H1 (cell line): ENCODE data around the gene CYLD. TPM values are rescaled to one million over a fixed set of nuclear protein-coding genes. Genes with fewer than 3 reads are reported as not detected.

Experiments
- CTCF ChIA-PET: fragments of 300-600 bp; sonication (Branson Sonifier 250); formaldehyde crosslinking; loops from one replicate; lab custom pipeline; 2021; ENCODE audit not compliant: partially characterized antibody; lab: Charles Lee
- POLR2A ChIA-PET: fragments of 300-600 bp; sonication (Branson Sonifier 250); formaldehyde crosslinking; loops from one replicate; lab custom pipeline; 2021; ENCODE audit warnings: inconsistent platforms; ENCODE audit not compliant: partially characterized antibody; lab: Charles Lee
- DNase-seq, 2 experiments: peaks; one replicate each; pipeline versions ENCODE4 v3.0.0 to v3.0.0-alpha.2; 2010 to 2022; ENCODE audit warnings: low spot score in 2 of 2, low read depth in 1 of 2, mixed read lengths in 1 of 2
- FAIRE-seq: peaks from 2 replicates; lab custom pipeline; 2011; peaks lifted over from hg19 to GRCh38; lab: Jason Lieb, UNC
- H2AFZ ChIP-seq: 2 replicates; pipeline ENCODE4 v1.8.1; 2012; ENCODE audit warnings: low read length, inconsistent platforms
- H2AK5ac ChIP-seq: 2 replicates; pipeline ENCODE4 v1.6.1; 2013; ENCODE audit warnings: low read depth, low read length
- H2BK120ac ChIP-seq: replicated peaks from 2 replicates; pipeline ENCODE3; 2013; ENCODE audit warnings: low read depth, low read length, inconsistent platforms
- H2BK12ac ChIP-seq: 2 replicates; pipeline ENCODE4 v1.6.1; 2013; ENCODE audit warnings: low read depth, low read length
- H2BK15ac ChIP-seq: 2 replicates; pipeline ENCODE4 v1.6.1; 2013; ENCODE audit warnings: low read length
- H2BK20ac ChIP-seq: 2 replicates; pipeline ENCODE4 v1.6.1; 2013; ENCODE audit warnings: low read length
- H2BK5ac ChIP-seq: 2 replicates; pipeline ENCODE4 v1.6.1; 2013; ENCODE audit warnings: low read depth, low read length
- H3K14ac ChIP-seq: 2 replicates; pipeline ENCODE4 v1.6.1; 2013; ENCODE audit warnings: inconsistent platforms; ENCODE audit not compliant: insufficient read length
- H3K18ac ChIP-seq: 2 replicates; pipeline ENCODE4 v1.6.1; 2013; ENCODE audit warnings: low read length; ENCODE audit errors: extremely low read depth
- H3K23ac ChIP-seq: 2 replicates; pipeline ENCODE4 v1.6.1; 2013; ENCODE audit warnings: inconsistent platforms; ENCODE audit not compliant: insufficient read length
- H3K23me2 ChIP-seq: 2 replicates; pipeline ENCODE4 v1.6.1; 2013; ENCODE audit warnings: low read depth, low read length
- H3K27ac ChIP-seq: 2 replicates; pipeline ENCODE4 v1.6.1; 2011; ENCODE audit warnings: low read depth, low read length, inconsistent platforms
- H3K27me3 ChIP-seq, 4 experiments: replicated peaks in 1 of 4; 1 replicate in 1 of 4; 2 replicates in 3 of 4; pipeline versions ENCODE4 v1.6.1 to v1.8.1; 2011 to 2013; ENCODE audit warnings: low read length in 3 of 4, mild to moderate bottlenecking in 3 of 4, inconsistent platforms in 2 of 4, mixed read lengths in 2 of 4, moderate library complexity in 1 of 4; ENCODE audit not compliant: control insufficient read depth in 3 of 4, insufficient read depth in 3 of 4; ENCODE audit errors: extremely low read depth in 1 of 4
- H3K36me3 ChIP-seq, 4 experiments: 2 replicates each; pipeline versions ENCODE4 v1.6.1 to v1.8.1; 2011 to 2013; ENCODE audit warnings: mild to moderate bottlenecking in 4 of 4, low read length in 3 of 4, moderate library complexity in 2 of 4, control low read depth in 1 of 4, inconsistent platforms in 1 of 4; ENCODE audit not compliant: insufficient read depth in 4 of 4, control insufficient read depth in 2 of 4
- H3K4ac ChIP-seq: replicated peaks from 2 replicates; pipeline ENCODE3; 2013; ENCODE audit warnings: low read length, low read depth, mixed read lengths, inconsistent platforms; ENCODE audit not compliant: insufficient read length
- H3K4me1 ChIP-seq, 4 experiments: replicated peaks in 1 of 4; 1 replicate in 1 of 4; 2 replicates in 3 of 4; pipeline versions ENCODE4 v1.6.1 to v1.8.1; 2011 to 2013; ENCODE audit warnings: low read length in 3 of 4, inconsistent platforms in 2 of 4, mixed read lengths in 1 of 4; ENCODE audit not compliant: insufficient read depth in 4 of 4, control insufficient read depth in 3 of 4
- H3K4me2 ChIP-seq, 2 experiments: 2 replicates each; pipeline versions ENCODE4 v1.6.1 to v1.8.1; 2011 to 2013; ENCODE audit warnings: low read depth in 2 of 2, low read length in 2 of 2, control low read depth in 1 of 2, inconsistent platforms in 1 of 2, mild to moderate bottlenecking in 1 of 2; ENCODE audit not compliant: insufficient read depth in 1 of 2
- H3K4me3 ChIP-seq, 4 experiments: fragments of 200-600, 300-600 bp in 1 of 4; sonication (generic), shearing (Covaris generic), sonication (Bioruptor Twin) in 1 of 4; 2 replicates each; pipeline versions ENCODE4 v1.5.1 to v1.8.1; 2011 to 2016; ENCODE audit warnings: low read length in 4 of 4, low read depth in 3 of 4, control low read depth in 2 of 4, inconsistent platforms in 2 of 4, mild to moderate bottlenecking in 2 of 4, mixed read lengths in 1 of 4, moderate library complexity in 1 of 4; ENCODE audit not compliant: insufficient read depth in 2 of 4; ENCODE audit errors: extremely low read depth in 1 of 4
- H3K56ac ChIP-seq: replicated peaks from 2 replicates; pipeline ENCODE3; 2013; ENCODE audit warnings: low read depth, mild to moderate bottlenecking, mixed read lengths, low read length, inconsistent platforms; ENCODE audit not compliant: insufficient read length
- H3K79me1 ChIP-seq: 2 replicates; pipeline ENCODE4 v1.6.1; 2013; ENCODE audit warnings: low read depth, low read length, control low read depth
- H3K79me2 ChIP-seq, 2 experiments: 2 replicates each; pipeline versions ENCODE4 v1.6.1 to v1.8.1; 2012 to 2013; ENCODE audit warnings: low read length in 2 of 2, mild to moderate bottlenecking in 2 of 2, inconsistent platforms in 1 of 2; ENCODE audit not compliant: insufficient read depth in 2 of 2, control insufficient read depth in 1 of 2
- H3K9ac ChIP-seq, 4 experiments: replicated peaks in 1 of 4; 1 replicate in 1 of 4; 2 replicates in 3 of 4; pipeline versions ENCODE4 v1.6.1 to v1.8.1; 2011 to 2013; ENCODE audit warnings: low read depth in 3 of 4, low read length in 3 of 4, control low read depth in 2 of 4, mild to moderate bottlenecking in 2 of 4, moderate library complexity in 2 of 4, inconsistent platforms in 1 of 4; ENCODE audit errors: extremely low read depth in 1 of 4
- H3K9me3 ChIP-seq, 2 experiments: 2 replicates each; pipeline versions ENCODE4 v1.6.1 to v1.8.1; 2012 to 2013; ENCODE audit warnings: mild to moderate bottlenecking in 2 of 2, moderate library complexity in 2 of 2, control low read depth in 1 of 2, inconsistent platforms in 1 of 2, low read depth in 1 of 2, low read length in 1 of 2, mixed read lengths in 1 of 2; ENCODE audit not compliant: insufficient read depth in 2 of 2
- H4K20me1 ChIP-seq, 2 experiments: replicated peaks in 1 of 2; 2 replicates each; pipeline versions ENCODE3 to v1.8.1; 2011 to 2013; ENCODE audit warnings: inconsistent platforms in 2 of 2, low read length in 2 of 2, mild to moderate bottlenecking in 1 of 2; ENCODE audit not compliant: insufficient read depth in 2 of 2, control insufficient read depth in 1 of 2
- H4K5ac ChIP-seq: 2 replicates; pipeline ENCODE4 v1.6.1; 2013; ENCODE audit warnings: low read length, low read depth, mixed read lengths, inconsistent platforms; ENCODE audit not compliant: insufficient read length
- H4K8ac ChIP-seq: 2 replicates; pipeline ENCODE4 v1.8.0; 2013; ENCODE audit warnings: mild to moderate bottlenecking, moderate library complexity, low read length, inconsistent platforms; ENCODE audit not compliant: insufficient read depth; ENCODE audit errors: extremely low read depth
- H4K91ac ChIP-seq: replicated peaks from 2 replicates; pipeline ENCODE3; 2013; ENCODE audit warnings: low read length, mixed read lengths, inconsistent platforms; ENCODE audit not compliant: insufficient read length
- CHD2 ChIP-seq: IDR thresholded peaks from 2 replicates; pipeline ENCODE4 v1.6.1; 2012; ENCODE audit warnings: low read length, improper control_type of control experiment
- HDAC2 ChIP-seq, 2 experiments: fragments of 300-600 bp in 1 of 2; sonication (generic) in 1 of 2; IDR thresholded peaks; 2 replicates each; pipeline ENCODE4 v1.6.1; 2011 to 2012; ENCODE audit warnings: low read depth in 2 of 2, low read length in 2 of 2, mild to moderate bottlenecking in 2 of 2, moderate library complexity in 2 of 2, borderline replicate concordance in 1 of 2, inconsistent platforms in 1 of 2
- POLR2AphosphoS5 ChIP-seq: IDR thresholded peaks from 2 replicates; pipeline ENCODE4 v1.6.1; 2011; ENCODE audit warnings: low read depth, low read length
- TBP ChIP-seq: IDR thresholded peaks from 2 replicates; pipeline ENCODE4 v1.6.1; 2011; ENCODE audit warnings: low read depth, low read length, improper control_type of control experiment
- WGBS, 2 experiments: shearing (Covaris generic) in 1 of 2; methylation state at CpG; one replicate each; pipeline versions ENCODE4 v1.1.6 to v1.1.7; 2013 to 2015; ENCODE audit warnings: low lambda C conversion rate in 2 of 2, mixed read lengths in 2 of 2, inconsistent platforms in 1 of 2, low coverage in 1 of 2, missing lambda C conversion rate in 1 of 2; ENCODE audit not compliant: insufficient replicate concordance in 2 of 2, insufficient coverage in 1 of 2, insufficient read length in 1 of 2; ENCODE audit errors: extremely low coverage in 1 of 2, missing lambda C conversion rate in 1 of 2; 5-methylcytosine and 5-hydroxymethylcytosine counted together
- polyA plus RNA-seq, 7 experiments: library from polyadenylated mRNA; depleted of rRNA in 3 of 7; stranded (reverse) in 5 of 7; unstranded in 2 of 7; fragments of >200 nt in 5 of 7; fragments of 200-250 nt in 2 of 7; gene quantifications; 1 replicate in 5 of 7; 2 replicates in 1 of 7; 4 replicates in 1 of 7; pipeline versions ENCODE4 v1.2.1 to v1.2.3, GENCODE V29; 2011 to 2013; ENCODE audit warnings: missing spikeins in 2 of 7, mixed read lengths in 2 of 7
- total RNA-seq: library from RNA; stranded (reverse); fragmentation: NEBNext Ultra II Directional; extraction: Animal tissue kit (Norgen Biotek cat#: 25700); gene quantifications from 2 replicates; pipeline ENCODE4 v1.2.1, GENCODE V29; 2021

The CYLD gene
- total and polyA plus RNA-seq, 2 of the 8 experiments (the other 6 are each of a cell fraction or from before 2014, with no cell fraction given): 3.7 to 18.8 TPM

DNA sequence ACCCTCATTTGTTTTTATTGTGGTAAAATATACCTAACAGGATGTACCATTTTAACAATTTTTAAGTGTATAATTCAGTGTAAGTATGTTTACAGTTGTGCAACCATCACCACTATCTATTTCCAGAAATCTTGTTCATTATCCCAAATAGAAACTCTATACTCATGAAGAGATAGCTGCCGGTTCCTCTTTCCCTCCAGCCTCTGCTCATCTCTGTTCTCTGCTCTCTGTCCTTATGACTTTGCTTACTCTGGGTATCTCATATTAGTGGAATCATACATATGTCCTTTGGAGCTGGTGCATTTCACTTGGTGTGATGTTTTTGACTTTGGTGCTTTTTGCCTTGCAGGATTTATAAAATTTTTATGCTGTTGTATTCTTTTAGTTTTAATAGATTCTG, 19.4 kb downstream of the CYLD start:
- no peak for FAIRE-seq
- H2BK120ac ChIP-seq: no peak overlapping the region
- no peaks in the 10 kb centered on the region for H4K20me1 ChIP-seq
- H3K9me3 ChIP-seq: peaks cover 0 to 4% of the 10 kb centered on the region in 2 experiments; a peak in 2 of 4 replicates
- TF ChIP-seq POLR2AphosphoS5 (no peak), HDAC2 (IDR thresholded peaks at IDR 0.05; ENCODE audit: borderline replicate concordance in 1 of 2, low read depth in 2 of 2, low read length in 2 of 2) (no peak), CHD2 (no peak), TBP (no peak)
- TF ChIP-seq, all 59 proteins: peak for 0
- Histone ChIP-seq H3K4me3 (no peak overlapping the region), H4K8ac (no peak overlapping the region), H3K9ac (no peak overlapping the region), H3K36me3 (no peaks in the 10 kb centered on the region; a peak in 1 of 8 replicates), H3K23me2 (no peaks in the 10 kb centered on the region), H2BK12ac (no peak overlapping the region), H4K91ac (no peak overlapping the region), H3K79me2 (no peaks in the 10 kb centered on the region), H2AK5ac (no peak overlapping the region), H3K14ac (no peak overlapping the region), H4K5ac (no peak overlapping the region), H3K56ac (no peak overlapping the region), H3K4me1 (no peaks in the 10 kb centered on the region), H2BK20ac (no peak overlapping the region), H3K27ac (no peak overlapping the region), H3K18ac (no peak overlapping the region), H3K4ac (no peak overlapping the region), H3K23ac (no peak overlapping the region), H2AFZ (no peak overlapping the region), H2BK15ac (no peak overlapping the region), H2BK5ac (no peak overlapping the region), H3K27me3 (no peaks in the 10 kb centered on the region), H3K4me2 (no peak overlapping the region), H3K79me1 (no peaks in the 10 kb centered on the region)
- POLR2A ChIA-PET: no interaction called here
- no peak for DNase-seq
- CTCF ChIA-PET: no interaction called here
- WGBS, 2 experiments: 80% methylated on average over 1 of the region's 1 CpG; no CpG with 5 or more reads in 1 of the 2 experiments
